Naive B cell (primary cell): ENCODE measurements around the gene SPHKAP. TPM values are rescaled to one million over a fixed set of nuclear protein-coding genes. Genes with fewer than 3 reads are reported as not detected.
A peak's percentile ranks its signal among the peaks of the same experiment; 100 is the strongest.
"Not testable (repeated sequence)": the region's sequence is repeated elsewhere in the genome, so short reads cannot be mapped to it uniquely, and the experiment has no call there.

Source experiments
- ATAC-seq, 2 donors: fragments of 150-1000 bp; cut with Tn5 transposase; 2 replicates each; pipeline ENCODE4 v1.10.0; 2021; ENCODE audit warnings: low read depth in 2 of 2, mild to moderate bottlenecking in 2 of 2, moderate library complexity in 2 of 2
- DNase-seq: peaks from one replicate; pipeline ENCODE4 v3.0.0; 2022
- H3K27ac Mint-ChIP-seq, 6 donors: one replicate each; pipeline ENCODE4 v1.8.0; 2020 to 2022; ENCODE audit warnings: mild to moderate bottlenecking in 6 of 6, mixed read lengths in 6 of 6, moderate library complexity in 5 of 6, inconsistent platforms in 2 of 6
- H3K27me3 Mint-ChIP-seq, 3 donors: one replicate each; pipeline ENCODE4 v1.8.0; 2021 to 2022; ENCODE audit warnings: mixed read lengths in 3 of 3, mild to moderate bottlenecking in 1 of 3
- H3K36me3 Mint-ChIP-seq, 2 donors: one replicate each; pipeline ENCODE4 v1.8.0; 2020 to 2022; ENCODE audit warnings: mixed read lengths in 2 of 2, inconsistent platforms in 1 of 2, mild to moderate bottlenecking in 1 of 2
- H3K4me1 Mint-ChIP-seq, 3 donors: one replicate each; pipeline ENCODE4 v1.8.0; 2020 to 2022; ENCODE audit warnings: mixed read lengths in 3 of 3, inconsistent platforms in 1 of 3, mild to moderate bottlenecking in 1 of 3, moderate library complexity in 1 of 3
- H3K4me3 Mint-ChIP-seq, 8 donors: one replicate each; pipeline ENCODE4 v1.8.0; 2020 to 2022; ENCODE audit warnings: mild to moderate bottlenecking in 8 of 8, mixed read lengths in 8 of 8, moderate library complexity in 8 of 8, inconsistent platforms in 2 of 8
- H3K9me3 Mint-ChIP-seq, 7 donors: one replicate each; pipeline ENCODE4 v1.8.0; 2020 to 2022; ENCODE audit warnings: mixed read lengths in 7 of 7, mild to moderate bottlenecking in 5 of 7, inconsistent platforms in 2 of 7, moderate library complexity in 1 of 7
- polyA plus RNA-seq, 6 donors: library from polyadenylated mRNA; unstranded; fragments of 300-500 nt; fragmentation: Illumina TruSeq; gene quantifications; one replicate each; pipeline ENCODE4 v1.2.3, GENCODE V29; 2021; ENCODE audit warnings: low read depth in 6 of 6

Gene SPHKAP
- polyA plus RNA-seq, 6 donors from 2014 or later = not detected

GRCh38 chr2:227942021-227942420, 239.5 kb downstream of the SPHKAP start:
- peak overlapping the region in 1 of 8 donors; percentile 34 for H3K4me3 Mint-ChIP-seq
- H3K27ac Mint-ChIP-seq = peak overlapping the region in 1 of 6 donors; percentile 40
- ATAC-seq (no peak), DNase-seq (no peak)
- H3K27me3 Mint-ChIP-seq = peaks cover 0 to 15% (median 5%) of the 10 kb centered on the region in 3 donors
- no peaks in the 10 kb centered on the region for H3K4me1 Mint-ChIP-seq
- peaks cover 0 to 12% (median 3%) of the 10 kb centered on the region in 7 donors for H3K9me3 Mint-ChIP-seq
- no peaks in the 10 kb centered on the region for H3K36me3 Mint-ChIP-seq

GRCh38 chr2:227939271-227940027, 242.0 kb downstream of the SPHKAP start:
- H3K27ac Mint-ChIP-seq = no peak overlapping the region
- ATAC-seq = no peak
- H3K9me3 Mint-ChIP-seq = peaks cover 0 to 6% (median 3%) of the 10 kb centered on the region in 7 donors
- DNase-seq = no peak
- H3K27me3 Mint-ChIP-seq = peaks cover 0 to 15% (median 5%) of the 10 kb centered on the region in 3 donors
- H3K4me3 Mint-ChIP-seq = no peak overlapping the region
- no peaks in the 10 kb centered on the region for H3K4me1 Mint-ChIP-seq
- H3K36me3 Mint-ChIP-seq = no peaks in the 10 kb centered on the region

DNA sequence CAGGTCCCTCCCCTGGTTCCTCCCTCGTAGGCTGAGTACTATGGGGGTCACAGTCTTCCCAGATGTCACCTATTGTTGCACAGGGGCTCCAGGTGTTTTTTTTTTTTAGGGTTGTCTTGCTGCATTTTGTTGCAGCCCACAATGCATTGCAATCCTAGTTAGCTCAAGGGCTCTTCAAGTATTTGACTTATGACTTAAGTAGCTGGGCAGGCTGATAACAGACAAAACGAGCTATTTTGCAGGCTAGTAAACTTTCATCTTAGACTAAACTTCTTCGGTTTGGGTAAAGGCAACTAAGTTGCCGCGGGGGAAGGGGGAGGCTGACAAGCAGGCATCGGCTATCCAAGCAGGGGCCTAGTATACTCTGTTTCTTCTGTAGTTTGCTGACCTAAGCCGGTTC, 245.2 kb downstream of the SPHKAP start:
- DNase-seq, H3K4me3 Mint-ChIP-seq, H3K27ac Mint-ChIP-seq, ATAC-seq, H3K9me3 Mint-ChIP-seq, H3K36me3 Mint-ChIP-seq, H3K4me1 Mint-ChIP-seq: not testable (repeated sequence)
- H3K27me3 Mint-ChIP-seq = peaks cover 0 to 15% (median 5%) of the 10 kb centered on the region in 3 donors

- peaks cover 0 to 6% (median 3%) of the 10 kb centered on the region in 7 donors for H3K9me3 Mint-ChIP-seq
- no peak for DNase-seq
- H3K36me3 Mint-ChIP-seq = no peaks in the 10 kb centered on the region
- no peak for ATAC-seq
- no peak overlapping the region for H3K4me3 Mint-ChIP-seq
- H3K27ac Mint-ChIP-seq = no peak overlapping the region
- no peaks in the 10 kb centered on the region for H3K4me1 Mint-ChIP-seq
- peaks cover 0 to 3% (median 0%) of the 10 kb centered on the region in 3 donors for H3K27me3 Mint-ChIP-seq
Observed at GRCh38 chr2:227933884-227934283, 247.6 kb downstream of the SPHKAP start.

DNA sequence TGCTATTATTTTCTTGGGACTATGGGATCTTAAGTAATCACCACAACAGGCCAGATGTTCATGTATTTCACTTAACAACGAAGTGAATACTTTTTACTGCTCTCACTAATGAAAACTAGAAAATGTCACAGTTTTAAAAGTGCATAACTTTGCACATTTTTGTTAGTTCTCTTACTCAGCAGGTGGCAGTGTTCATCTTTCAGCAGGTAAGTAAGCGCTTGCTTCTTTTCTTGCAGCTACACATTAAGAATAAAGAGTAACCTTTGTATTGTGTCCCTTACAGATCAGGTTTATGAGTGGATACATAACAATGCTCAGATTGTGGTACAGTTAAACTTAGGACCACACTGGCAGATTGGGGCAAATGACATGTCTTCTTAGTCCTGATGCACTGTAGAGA, 249.1 kb downstream of the SPHKAP start:
- H3K9me3 Mint-ChIP-seq = peaks cover 0 to 12% (median 5%) of the 10 kb centered on the region in 7 donors
- no peak overlapping the region for H3K4me3 Mint-ChIP-seq
- H3K27ac Mint-ChIP-seq = no peak overlapping the region
- H3K4me1 Mint-ChIP-seq = no peaks in the 10 kb centered on the region
- ATAC-seq = no peak
- no peaks in the 10 kb centered on the region for H3K27me3 Mint-ChIP-seq
- DNase-seq = no peak
- no peaks in the 10 kb centered on the region for H3K36me3 Mint-ChIP-seq

DNA sequence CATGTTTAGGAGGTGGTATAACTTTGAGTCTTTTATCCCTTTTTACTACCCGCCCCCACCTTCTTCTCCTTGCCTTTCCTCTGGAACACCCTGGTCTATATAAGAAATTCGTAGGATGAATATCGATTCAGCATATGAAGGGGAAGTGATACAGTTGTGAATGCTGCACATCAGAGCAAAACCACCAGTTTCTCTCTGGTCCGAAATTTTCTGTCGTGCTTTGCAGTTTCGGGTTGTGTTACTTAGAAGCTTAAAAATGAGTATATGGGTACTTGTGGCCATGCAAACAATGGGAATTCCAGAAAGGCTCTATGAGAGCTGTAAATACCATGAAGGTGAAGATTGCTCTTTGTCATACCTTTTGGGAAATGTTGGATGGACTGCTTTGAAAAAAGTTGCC, 249.5 kb downstream of the SPHKAP start:
- H3K4me1 Mint-ChIP-seq = no peaks in the 10 kb centered on the region

More for the DNA sequence above, 249.5 kb downstream of the SPHKAP start:
- no peaks in the 10 kb centered on the region for H3K36me3 Mint-ChIP-seq
- ATAC-seq (no peak), DNase-seq (no peak)
- H3K4me3 Mint-ChIP-seq = no peak overlapping the region
- H3K27me3 Mint-ChIP-seq = no peaks in the 10 kb centered on the region
- H3K27ac Mint-ChIP-seq = no peak overlapping the region
- peaks cover 0 to 16% (median 7%) of the 10 kb centered on the region in 7 donors for H3K9me3 Mint-ChIP-seq
